Fibroblast of the aortic adventitia (primary cell): ENCODE data around the gene SAMSN1. TPM values are rescaled to one million over a fixed set of nuclear protein-coding genes. Genes with fewer than 3 reads are reported as not detected.

Experiments
- DNase-seq: peaks from one replicate; pipeline ENCODE4 v3.0.0-alpha.2; 2010; ENCODE audit warnings: low read depth
- H3K4me3 ChIP-seq: 2 replicates; pipeline ENCODE4 v1.5.1; 2011; ENCODE audit warnings: low read depth, mild to moderate bottlenecking, control low read depth, low read length, moderate library complexity
- CTCF ChIP-seq: IDR thresholded peaks from 2 replicates; pipeline ENCODE4 v1.5.1; 2011; ENCODE audit warnings: mild to moderate bottlenecking, low read length, control low read depth, inconsistent platforms; ENCODE audit not compliant: insufficient read depth
- total RNA-seq: library from RNA; depleted of rRNA; stranded (reverse); fragments of >200 nt; gene quantifications from 2 replicates; pipeline ENCODE4 v1.2.3, GENCODE V29; 2012; ENCODE audit warnings: low replicate concordance

Gene SAMSN1
- total RNA-seq, 1 donor, result 0.27 TPM

GRCh38 chr21:14581902-14582457 lies 35.9 kb upstream of the SAMSN1 start:
- no peak overlapping the region for H3K4me3 ChIP-seq
- no peak for DNase-seq
- TF ChIP-seq CTCF, result no peak

GRCh38 chr21:14573244-14573643 lies 27.1 kb upstream of the SAMSN1 start:
- TF ChIP-seq CTCF, result no peak

GRCh38 chr21:14572204-14572780 lies 26.2 kb upstream of the SAMSN1 start:
- H3K4me3 ChIP-seq, result no peak overlapping the region
- TF ChIP-seq CTCF, result no peak
- DNase-seq, result no peak

More at GRCh38 chr21:14573244-14573643, 27.1 kb upstream of the SAMSN1 start:
- DNase-seq, result no peak
- H3K4me3 ChIP-seq, result no peak overlapping the region

- H3K4me3 ChIP-seq, result no peak overlapping the region
- no peak for TF ChIP-seq CTCF
- DNase-seq, result no peak
Measured at GRCh38 chr21:14569868-14570267, 23.8 kb upstream of the SAMSN1 start.

GRCh38 chr21:14569026-14569621 lies 23.0 kb upstream of the SAMSN1 start:
- TF ChIP-seq CTCF, result no peak
- no peak for DNase-seq
- no peak overlapping the region for H3K4me3 ChIP-seq

GRCh38 chr21:14567331-14568279 lies 21.5 kb upstream of the SAMSN1 start:
- DNase-seq, result no peak
- no peak overlapping the region for H3K4me3 ChIP-seq
- no peak for TF ChIP-seq CTCF
